ENCODE data around the gene TNIK. TPM values are rescaled to one million over a fixed set of nuclear protein-coding genes. Genes with fewer than 3 reads are reported as not detected.

TNIK gene
- total and polyA plus RNA-seq, 4 donors = 3.7 to 9.8 (median 5.2) TPM

DNA sequence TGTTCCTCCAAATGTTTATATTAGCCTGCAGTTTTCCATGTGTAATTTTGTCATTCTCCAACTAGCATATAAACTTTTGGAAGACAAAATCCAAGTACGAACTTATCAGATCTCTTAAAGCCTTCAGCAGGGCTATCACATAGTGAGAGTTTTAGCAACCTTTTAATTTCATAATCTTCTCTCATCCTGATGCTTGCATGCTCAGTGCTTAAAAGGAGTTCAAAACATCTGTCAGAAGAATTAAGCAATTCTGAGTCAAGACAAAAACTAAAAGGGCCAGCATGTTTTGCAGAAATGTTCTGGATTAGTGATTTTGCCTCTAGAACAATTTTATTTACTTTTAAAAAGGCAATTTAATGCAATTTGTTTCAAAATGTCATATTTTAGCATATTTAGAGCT lies 360.3 kb downstream of the TNIK start (continued):
- TF ChIP-seq, protein P1, sequence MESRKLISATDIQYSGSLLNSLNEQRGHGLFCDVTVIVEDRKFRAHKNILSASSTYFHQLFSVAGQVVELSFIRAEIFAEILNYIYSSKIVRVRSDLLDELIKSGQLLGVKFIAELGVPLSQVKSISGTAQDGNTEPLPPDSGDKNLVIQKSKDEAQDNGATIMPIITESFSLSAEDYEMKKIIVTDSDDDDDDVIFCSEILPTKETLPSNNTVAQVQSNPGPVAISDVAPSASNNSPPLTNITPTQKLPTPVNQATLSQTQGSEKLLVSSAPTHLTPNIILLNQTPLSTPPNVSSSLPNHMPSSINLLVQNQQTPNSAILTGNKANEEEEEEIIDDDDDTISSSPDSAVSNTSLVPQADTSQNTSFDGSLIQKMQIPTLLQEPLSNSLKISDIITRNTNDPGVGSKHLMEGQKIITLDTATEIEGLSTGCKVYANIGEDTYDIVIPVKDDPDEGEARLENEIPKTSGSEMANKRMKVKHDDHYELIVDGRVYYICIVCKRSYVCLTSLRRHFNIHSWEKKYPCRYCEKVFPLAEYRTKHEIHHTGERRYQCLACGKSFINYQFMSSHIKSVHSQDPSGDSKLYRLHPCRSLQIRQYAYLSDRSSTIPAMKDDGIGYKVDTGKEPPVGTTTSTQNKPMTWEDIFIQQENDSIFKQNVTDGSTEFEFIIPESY (IDR thresholded peaks at IDR 0.05) = no peak
- no peak for TF ChIP-seq EGR1 (IDR thresholded peaks at IDR 0.05; ENCODE audit: low read depth in 2 of 2)
- no peak for TF ChIP-seq HNF4G (IDR thresholded peaks at IDR 0.05)
- TF ChIP-seq GABPA (IDR thresholded peaks at IDR 0.05 in 1 of 2, conservative IDR thresholded peaks at IDR 0.05 in 1 of 2) = no peak
- TF ChIP-seq RAD21 (IDR thresholded peaks at IDR 0.05) = no peak
- no peak for TF ChIP-seq FOXA1 (IDR thresholded peaks at IDR 0.05)

DNA sequence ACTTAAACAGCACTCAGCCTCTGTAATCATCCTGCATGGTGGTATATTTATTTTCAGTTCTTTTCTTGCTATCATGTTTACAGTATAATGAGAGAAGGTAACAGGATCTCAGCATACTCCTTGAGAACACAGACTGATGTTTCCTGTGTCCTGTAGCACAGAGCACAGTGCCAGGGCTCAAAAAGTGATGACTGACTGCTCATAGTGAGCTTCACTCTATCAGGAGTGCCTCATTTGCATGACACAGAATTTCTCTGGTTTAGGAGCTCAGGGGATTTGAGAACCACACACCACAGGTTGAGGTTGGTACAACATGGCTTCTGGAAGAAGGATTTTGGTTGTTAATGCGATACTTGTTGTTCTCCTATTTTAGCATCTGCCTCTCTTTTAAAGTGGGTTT lies 365.1 kb downstream of the TNIK start:
- Histone ChIP-seq H3K36me3 (ENCODE audit: control insufficient read depth in 4 of 4, insufficient read depth in 3 of 4, low read depth in 1 of 4, low read length in 3 of 4) (no peaks in the 10 kb centered on the region), H3K9me3 (ENCODE audit: control insufficient read depth in 4 of 4, low read length in 3 of 4) (no peaks in the 10 kb centered on the region), H3K4me3 (ENCODE audit: low read depth in 1 of 3, low read length in 3 of 3) (no peak overlapping the region), H3K4me1 (ENCODE audit: control insufficient read depth in 4 of 4, insufficient read depth in 4 of 4, low read length in 3 of 4) (peaks cover 1 to 26% (median 8%) of the 10 kb centered on the region in 4 donors), H3K27ac (ENCODE audit: low read depth in 1 of 2, low read length in 2 of 2) (no peak overlapping the region), H3K9ac (ENCODE audit: low read depth in 1 of 2, low read length in 2 of 2) (no peak overlapping the region), H3K27me3 (ENCODE audit: control insufficient read depth in 4 of 4, insufficient read depth in 4 of 4, low read length in 3 of 4) (no peaks in the 10 kb centered on the region)
- TF ChIP-seq FOXA1 (IDR thresholded peaks at IDR 0.05) (no peak), FOXA2 (IDR thresholded peaks at IDR 0.05) (no peak), RXRA (IDR thresholded peaks at IDR 0.05) (no peak), NR2F2 (IDR thresholded peaks at IDR 0.05) (no peak), YY1 (IDR thresholded peaks at IDR 0.05) (no peak), RAD21 (IDR thresholded peaks at IDR 0.05) (no peak), HNF4A (conservative IDR thresholded peaks at IDR 0.05) (no peak), EGR1 (IDR thresholded peaks at IDR 0.05; ENCODE audit: low read depth in 2 of 2) (no peak), JUND (IDR thresholded peaks at IDR 0.05) (no peak)
- TF ChIP-seq, protein P2, sequence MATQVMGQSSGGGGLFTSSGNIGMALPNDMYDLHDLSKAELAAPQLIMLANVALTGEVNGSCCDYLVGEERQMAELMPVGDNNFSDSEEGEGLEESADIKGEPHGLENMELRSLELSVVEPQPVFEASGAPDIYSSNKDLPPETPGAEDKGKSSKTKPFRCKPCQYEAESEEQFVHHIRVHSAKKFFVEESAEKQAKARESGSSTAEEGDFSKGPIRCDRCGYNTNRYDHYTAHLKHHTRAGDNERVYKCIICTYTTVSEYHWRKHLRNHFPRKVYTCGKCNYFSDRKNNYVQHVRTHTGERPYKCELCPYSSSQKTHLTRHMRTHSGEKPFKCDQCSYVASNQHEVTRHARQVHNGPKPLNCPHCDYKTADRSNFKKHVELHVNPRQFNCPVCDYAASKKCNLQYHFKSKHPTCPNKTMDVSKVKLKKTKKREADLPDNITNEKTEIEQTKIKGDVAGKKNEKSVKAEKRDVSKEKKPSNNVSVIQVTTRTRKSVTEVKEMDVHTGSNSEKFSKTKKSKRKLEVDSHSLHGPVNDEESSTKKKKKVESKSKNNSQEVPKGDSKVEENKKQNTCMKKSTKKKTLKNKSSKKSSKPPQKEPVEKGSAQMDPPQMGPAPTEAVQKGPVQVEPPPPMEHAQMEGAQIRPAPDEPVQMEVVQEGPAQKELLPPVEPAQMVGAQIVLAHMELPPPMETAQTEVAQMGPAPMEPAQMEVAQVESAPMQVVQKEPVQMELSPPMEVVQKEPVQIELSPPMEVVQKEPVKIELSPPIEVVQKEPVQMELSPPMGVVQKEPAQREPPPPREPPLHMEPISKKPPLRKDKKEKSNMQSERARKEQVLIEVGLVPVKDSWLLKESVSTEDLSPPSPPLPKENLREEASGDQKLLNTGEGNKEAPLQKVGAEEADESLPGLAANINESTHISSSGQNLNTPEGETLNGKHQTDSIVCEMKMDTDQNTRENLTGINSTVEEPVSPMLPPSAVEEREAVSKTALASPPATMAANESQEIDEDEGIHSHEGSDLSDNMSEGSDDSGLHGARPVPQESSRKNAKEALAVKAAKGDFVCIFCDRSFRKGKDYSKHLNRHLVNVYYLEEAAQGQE (IDR thresholded peaks at IDR 0.05) = no peak
- TF ChIP-seq, protein P3, sequence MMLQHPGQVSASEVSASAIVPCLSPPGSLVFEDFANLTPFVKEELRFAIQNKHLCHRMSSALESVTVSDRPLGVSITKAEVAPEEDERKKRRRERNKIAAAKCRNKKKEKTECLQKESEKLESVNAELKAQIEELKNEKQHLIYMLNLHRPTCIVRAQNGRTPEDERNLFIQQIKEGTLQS (IDR thresholded peaks at IDR 0.05) = no peak
- TF ChIP-seq, protein P4, sequence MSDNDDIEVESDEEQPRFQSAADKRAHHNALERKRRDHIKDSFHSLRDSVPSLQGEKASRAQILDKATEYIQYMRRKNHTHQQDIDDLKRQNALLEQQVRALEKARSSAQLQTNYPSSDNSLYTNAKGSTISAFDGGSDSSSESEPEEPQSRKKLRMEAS (IDR thresholded peaks at IDR 0.05) = no peak
- 97% methylated on average over 1 of the region's 1 CpG for WGBS
- DNase-seq (ENCODE audit: low spot score) = no peak

DNA sequence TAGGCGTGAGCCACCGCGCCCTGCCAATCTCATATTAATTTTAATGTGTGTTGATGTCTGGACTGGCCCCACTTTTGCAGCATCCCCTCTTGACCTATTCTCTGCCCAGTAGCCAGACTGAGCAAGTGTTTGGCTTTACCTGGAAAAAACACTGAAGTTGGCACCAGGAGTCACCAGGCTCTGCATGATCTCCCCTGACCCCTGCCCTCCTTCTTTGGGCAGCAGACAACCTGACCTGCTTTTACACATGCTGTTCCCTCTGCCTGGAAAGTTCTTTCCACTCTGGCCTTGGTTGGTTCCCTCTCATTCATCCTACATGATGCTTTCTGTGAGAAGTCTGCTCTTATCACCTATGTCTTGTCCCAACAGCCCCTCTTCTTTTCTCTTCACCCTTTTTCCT lies 365.8 kb downstream of the TNIK start:
- no peak for DNase-seq (ENCODE audit: low spot score)
- H3K4me3 ChIP-seq (ENCODE audit: low read depth in 1 of 3, low read length in 3 of 3) = no peak overlapping the region
- no peak overlapping the region for H3K27ac ChIP-seq (ENCODE audit: low read depth in 1 of 2, low read length in 2 of 2)
- H3K36me3 ChIP-seq (ENCODE audit: control insufficient read depth in 4 of 4, insufficient read depth in 3 of 4, low read depth in 1 of 4, low read length in 3 of 4) = no peaks in the 10 kb centered on the region
- 97% methylated on average over 3 of the region's 3 CpGs for WGBS
- H3K9ac ChIP-seq (ENCODE audit: low read depth in 1 of 2, low read length in 2 of 2) = no peak overlapping the region
- TF ChIP-seq RXRA (IDR thresholded peaks at IDR 0.05) = peak; percentile 31 to 46
- TF ChIP-seq SP1 (IDR thresholded peaks at IDR 0.05) = peak; percentile 26
- peak in 1 of 2 donors; percentile 16 for TF ChIP-seq HNF4A (conservative IDR thresholded peaks at IDR 0.05)
- TF ChIP-seq FOXA2 (IDR thresholded peaks at IDR 0.05) = no peak
- peaks cover 4 to 29% (median 12%) of the 10 kb centered on the region in 4 donors for H3K4me1 ChIP-seq (ENCODE audit: control insufficient read depth in 4 of 4, insufficient read depth in 4 of 4, low read length in 3 of 4)
- no peaks in the 10 kb centered on the region for H3K9me3 ChIP-seq (ENCODE audit: control insufficient read depth in 4 of 4, low read length in 3 of 4)
- no peaks in the 10 kb centered on the region for H3K27me3 ChIP-seq (ENCODE audit: control insufficient read depth in 4 of 4, insufficient read depth in 4 of 4, low read length in 3 of 4)
